Trophoblast cell (in vitro differentiated cells and primary cell): ENCODE measurements around the gene CSPG5.
A peak's percentile ranks its signal among the peaks of the same experiment; 100 is the strongest.

Source experiments
- DNase-seq, 2 donors: peaks; one replicate each; pipeline ENCODE4 v3.0.0-alpha.2; 2016
- H2AFZ ChIP-seq: 2 replicates; pipeline ENCODE4 v1.6.1; 2013; ENCODE audit warnings: low read length, moderate library complexity, mild to moderate bottlenecking; ENCODE audit not compliant: insufficient read depth, poor library complexity
- H2AK5ac ChIP-seq: 2 replicates; pipeline ENCODE4 v1.6.1; 2013; ENCODE audit warnings: mild to moderate bottlenecking, low read length
- H2BK120ac ChIP-seq: 2 replicates; pipeline ENCODE4 v1.6.1; 2013; ENCODE audit warnings: low read length, mild to moderate bottlenecking, moderate library complexity; ENCODE audit not compliant: insufficient read depth, poor library complexity
- H2BK12ac ChIP-seq: 2 replicates; pipeline ENCODE4 v1.6.1; 2013; ENCODE audit warnings: mild to moderate bottlenecking, low read length, moderate library complexity
- H2BK5ac ChIP-seq: 2 replicates; pipeline ENCODE4 v1.6.1; 2013; ENCODE audit warnings: low read length, low read depth, moderate library complexity, mild to moderate bottlenecking; ENCODE audit not compliant: poor library complexity
- H3K14ac ChIP-seq: 2 replicates; pipeline ENCODE4 v1.6.1; 2013; ENCODE audit warnings: mild to moderate bottlenecking, low read length
- H3K18ac ChIP-seq: 2 replicates; pipeline ENCODE4 v1.6.1; 2013; ENCODE audit warnings: mild to moderate bottlenecking, low read length
- H3K23ac ChIP-seq: 2 replicates; pipeline ENCODE4 v1.6.1; 2013; ENCODE audit warnings: low read length
- H3K27ac ChIP-seq: 2 replicates; pipeline ENCODE4 v1.5.1; 2013; ENCODE audit warnings: low read depth, mild to moderate bottlenecking, inconsistent platforms, low read length, moderate library complexity
- H3K27me3 ChIP-seq: 2 replicates; pipeline ENCODE4 v1.6.1; 2013; ENCODE audit warnings: inconsistent platforms, mild to moderate bottlenecking, low read length, moderate library complexity; ENCODE audit not compliant: insufficient read depth
- H3K36me3 ChIP-seq, 2 experiments: 1 replicate in 1 of 2; 2 replicates in 1 of 2; pipeline ENCODE4 v1.6.1; 2013; ENCODE audit warnings: low read length in 2 of 2, mild to moderate bottlenecking in 2 of 2, moderate library complexity in 1 of 2; ENCODE audit not compliant: insufficient read depth in 2 of 2, control insufficient read depth in 1 of 2
- H3K4ac ChIP-seq: 2 replicates; pipeline ENCODE4 v1.6.1; 2013; ENCODE audit warnings: low read depth, mild to moderate bottlenecking, low read length, moderate library complexity
- H3K4me1 ChIP-seq, 2 experiments: 1 replicate in 1 of 2; 2 replicates in 1 of 2; pipeline ENCODE4 v1.6.1; 2013; ENCODE audit warnings: low read length in 2 of 2, mild to moderate bottlenecking in 2 of 2, moderate library complexity in 1 of 2; ENCODE audit not compliant: insufficient read depth in 2 of 2, control insufficient read depth in 1 of 2
- H3K4me2 ChIP-seq: 2 replicates; pipeline ENCODE4 v1.6.1; 2013; ENCODE audit warnings: inconsistent platforms, mild to moderate bottlenecking, low read length, moderate library complexity
- H3K4me3 ChIP-seq: 2 replicates; pipeline ENCODE4 v1.5.1; 2013; ENCODE audit warnings: mild to moderate bottlenecking, low read depth, low read length, inconsistent platforms
- H3K79me1 ChIP-seq: one replicate; pipeline ENCODE4 v1.6.1; 2013; ENCODE audit warnings: low read length
- H3K79me2 ChIP-seq: 2 replicates; pipeline ENCODE4 v1.6.1; 2013; ENCODE audit warnings: low read length, mild to moderate bottlenecking; ENCODE audit not compliant: control insufficient read depth, insufficient read depth, poor library complexity
- H3K9ac ChIP-seq: 2 replicates; pipeline ENCODE4 v1.6.1; 2013; ENCODE audit warnings: mild to moderate bottlenecking, low read length
- H3K9me3 ChIP-seq: 2 replicates; pipeline ENCODE4 v1.6.1; 2013; ENCODE audit warnings: low read depth, mild to moderate bottlenecking, control low read depth, inconsistent platforms, low read length; ENCODE audit not compliant: insufficient read depth
- H4K12ac ChIP-seq: 2 replicates; pipeline ENCODE4 v1.6.1; 2013; ENCODE audit warnings: low read depth, mild to moderate bottlenecking, low read length, moderate library complexity
- H4K8ac ChIP-seq: 2 replicates; pipeline ENCODE4 v1.6.1; 2013; ENCODE audit warnings: low read depth, mild to moderate bottlenecking, low read length, moderate library complexity
- H4K91ac ChIP-seq: one replicate; pipeline ENCODE4 v1.6.1; 2013; ENCODE audit warnings: low read depth, mild to moderate bottlenecking, low read length, moderate library complexity
- WGBS: extraction: QIAGEN DNeasy Blood & Tissue Kit; methylation state at CpG from one replicate; pipeline ENCODE4 v1.1.7; 2013; ENCODE audit warnings: missing lambda C conversion rate; ENCODE audit not compliant: insufficient read length, insufficient coverage; ENCODE audit errors: extremely low coverage; 5-methylcytosine and 5-hydroxymethylcytosine counted together

Gene CSPG5

DNA sequence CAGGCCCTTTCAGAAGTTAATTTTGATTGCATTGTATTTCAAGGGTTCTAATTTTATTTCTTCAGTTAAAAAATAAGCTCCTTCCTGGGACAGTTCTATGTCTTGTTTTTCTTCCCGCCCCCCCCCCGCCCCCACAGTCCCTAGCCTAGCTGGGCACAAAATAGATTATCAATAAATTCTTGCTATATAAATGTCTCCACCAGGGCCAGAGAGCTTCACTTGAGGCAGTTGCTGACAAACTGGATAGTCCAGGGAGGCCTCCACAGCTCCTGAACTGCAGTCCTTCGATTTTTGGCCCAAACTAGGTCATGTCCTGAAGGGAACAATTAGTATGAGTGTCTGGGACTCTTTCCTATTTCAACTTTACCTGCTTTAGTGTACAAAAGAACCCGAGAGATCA, 9.9 kb upstream of the CSPG5 start:
- no peak overlapping the region for H4K12ac ChIP-seq
- no peaks in the 10 kb centered on the region for H3K9me3 ChIP-seq
- no peak overlapping the region for H3K9ac ChIP-seq
- no peak overlapping the region for H3K18ac ChIP-seq
- no peak overlapping the region for H2AFZ ChIP-seq
- H3K79me2 ChIP-seq, result no peaks in the 10 kb centered on the region
- H3K27me3 ChIP-seq, result no peaks in the 10 kb centered on the region
- DNase-seq, result no peak
- H3K4me1 ChIP-seq, result no peaks in the 10 kb centered on the region
- H4K8ac ChIP-seq, result no peak overlapping the region
- H3K4ac ChIP-seq, result no peak overlapping the region
- H3K79me1 ChIP-seq, result no peaks in the 10 kb centered on the region
- WGBS, result no CpG with 5 or more reads among the region's 4 CpGs
- H2BK5ac ChIP-seq, result no peak overlapping the region
- no peak overlapping the region for H3K23ac ChIP-seq
- H4K91ac ChIP-seq, result no peak overlapping the region
- no peak overlapping the region for H2AK5ac ChIP-seq
- no peak overlapping the region for H3K14ac ChIP-seq
- no peak overlapping the region for H3K4me3 ChIP-seq
- H3K36me3 ChIP-seq, result peaks cover 20 to 41% of the 10 kb centered on the region in 2 experiments
- no peak overlapping the region for H2BK12ac ChIP-seq
- no peak overlapping the region for H2BK120ac ChIP-seq
- no peak overlapping the region for H3K4me2 ChIP-seq
- H3K27ac ChIP-seq, result no peak overlapping the region

DNA sequence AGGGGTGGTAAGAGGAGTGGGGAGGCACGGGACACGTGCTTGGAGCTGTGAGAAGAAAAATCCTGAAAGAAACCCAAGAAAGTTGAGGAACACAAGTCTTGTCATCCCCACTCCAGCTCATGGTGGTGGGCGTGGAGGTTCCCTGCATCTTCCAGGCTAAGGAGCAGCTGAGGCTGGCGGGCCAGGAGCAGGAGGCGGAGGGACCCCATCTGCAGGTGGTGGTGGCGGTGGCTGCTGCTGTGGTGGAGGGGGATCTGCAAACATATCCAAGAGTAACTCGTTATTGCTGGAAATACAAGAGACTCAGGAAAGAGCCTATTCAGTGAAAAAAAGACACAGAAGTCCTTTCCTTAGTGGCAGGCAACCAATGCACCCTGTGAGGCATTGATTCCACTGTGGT, 9.4 kb upstream of the CSPG5 start:
- Histone ChIP-seq H2BK120ac (no peak overlapping the region), H3K79me2 (no peaks in the 10 kb centered on the region), H3K9me3 (no peaks in the 10 kb centered on the region), H3K9ac (no peak overlapping the region), H3K27me3 (no peaks in the 10 kb centered on the region), H3K4ac (no peak overlapping the region), H3K23ac (no peak overlapping the region), H4K91ac (no peak overlapping the region), H2AK5ac (no peak overlapping the region), H3K14ac (no peak overlapping the region), H3K4me1 (no peaks in the 10 kb centered on the region), H2BK5ac (no peak overlapping the region), H3K4me2 (no peak overlapping the region), H3K18ac (no peak overlapping the region), H3K79me1 (no peaks in the 10 kb centered on the region), H3K4me3 (no peak overlapping the region), H4K8ac (no peak overlapping the region), H3K27ac (no peak overlapping the region), H3K36me3 (peaks cover 18 to 39% of the 10 kb centered on the region in 2 experiments), H4K12ac (no peak overlapping the region), H2AFZ (no peak overlapping the region), H2BK12ac (no peak overlapping the region)
- no CpG with 5 or more reads among the region's 7 CpGs for WGBS
- no peak for DNase-seq

DNA sequence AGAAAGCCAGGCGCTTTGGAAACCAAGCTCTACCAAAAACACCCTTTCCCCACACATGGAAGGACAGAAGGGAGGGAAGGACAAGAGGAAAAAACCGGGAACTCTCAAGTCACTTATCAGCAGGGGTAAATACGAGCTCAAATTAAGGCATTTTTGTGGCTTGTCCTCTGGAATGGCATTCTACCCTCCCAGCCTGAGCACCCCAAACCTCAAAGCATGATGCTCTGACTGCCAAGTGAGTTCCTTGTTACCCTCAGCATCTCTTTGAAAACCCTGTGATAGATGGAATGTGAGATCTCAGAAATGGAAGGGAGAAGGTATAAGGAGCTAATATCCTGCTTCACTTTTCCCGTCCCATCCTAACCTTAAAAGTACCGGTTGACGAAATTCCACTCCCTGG, 8.1 kb upstream of the CSPG5 start:
- Histone ChIP-seq H4K8ac (no peak overlapping the region), H3K9me3 (no peaks in the 10 kb centered on the region), H3K27ac (no peak overlapping the region), H2BK5ac (no peak overlapping the region), H3K36me3 (peaks cover 14 to 39% of the 10 kb centered on the region in 2 experiments), H3K4me1 (no peaks in the 10 kb centered on the region), H4K91ac (no peak overlapping the region), H2BK120ac (no peak overlapping the region), H3K27me3 (no peaks in the 10 kb centered on the region), H3K79me1 (no peaks in the 10 kb centered on the region), H3K4ac (no peak overlapping the region), H3K4me3 (no peak overlapping the region), H2BK12ac (no peak overlapping the region), H3K18ac (no peak overlapping the region), H2AFZ (no peak overlapping the region), H4K12ac (no peak overlapping the region), H2AK5ac (no peak overlapping the region), H3K9ac (no peak overlapping the region), H3K4me2 (no peak overlapping the region), H3K23ac (no peak overlapping the region), H3K14ac (no peak overlapping the region), H3K79me2 (no peaks in the 10 kb centered on the region)
- WGBS, result no CpG with 5 or more reads among the region's 6 CpGs
- no peak for DNase-seq

DNA sequence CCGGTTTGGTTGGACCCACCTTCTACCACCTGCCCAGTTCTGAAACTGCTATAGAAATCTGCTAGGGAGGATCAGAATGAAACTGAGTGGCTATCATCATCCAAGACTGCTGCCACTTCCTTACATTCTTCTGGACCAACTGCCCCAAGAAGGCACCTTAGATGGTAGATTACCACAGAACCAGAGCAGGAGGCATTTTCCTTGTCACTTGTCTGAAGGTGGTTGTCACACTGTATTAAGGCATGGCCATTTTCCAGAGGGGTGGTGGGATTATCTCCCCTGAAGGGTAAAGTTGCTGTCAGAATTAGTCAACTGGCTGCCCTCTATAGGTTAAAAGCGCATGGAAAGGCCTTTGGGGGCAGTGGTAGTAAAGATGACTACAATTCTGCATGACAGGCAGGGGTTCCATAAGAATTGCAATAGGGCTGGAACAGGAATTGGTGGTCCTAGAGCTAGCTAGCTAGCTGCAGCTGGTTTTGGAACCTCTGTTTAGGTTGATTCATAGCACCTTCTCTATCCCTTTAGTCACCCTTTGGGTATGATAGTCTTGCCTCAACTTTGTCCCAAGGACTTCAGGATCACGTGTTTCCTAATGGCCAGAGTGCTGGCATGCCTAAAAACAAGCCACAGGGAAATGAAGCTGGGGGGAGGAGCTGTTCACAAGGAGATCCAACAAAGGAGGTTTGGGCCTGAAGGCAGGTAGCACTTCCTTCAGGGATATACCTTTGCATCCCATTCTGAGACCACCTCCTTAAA, 4.8 kb upstream of the CSPG5 start:
- H3K9me3 ChIP-seq, result no peaks in the 10 kb centered on the region
- H3K4me2 ChIP-seq, result no peak overlapping the region
- no peak overlapping the region for H2AK5ac ChIP-seq
- no peak overlapping the region for H3K23ac ChIP-seq
- peaks cover 2% of the 10 kb centered on the region in 2 experiments for H3K4me1 ChIP-seq
- H3K4me3 ChIP-seq, result no peak overlapping the region
- no peak overlapping the region for H3K18ac ChIP-seq
- H4K12ac ChIP-seq, result no peak overlapping the region
- no peak overlapping the region for H4K8ac ChIP-seq
- H3K36me3 ChIP-seq, result peaks cover 7 to 24% of the 10 kb centered on the region in 2 experiments
- no peak overlapping the region for H3K27ac ChIP-seq
- H3K4ac ChIP-seq, result no peak overlapping the region
- no peaks in the 10 kb centered on the region for H3K79me2 ChIP-seq
- peak in 1 of 2 donors; percentile 18 for DNase-seq
- H3K14ac ChIP-seq, result no peak overlapping the region
- H3K79me1 ChIP-seq, result no peaks in the 10 kb centered on the region
- no peak overlapping the region for H4K91ac ChIP-seq
- H2BK12ac ChIP-seq, result no peak overlapping the region
- H2BK120ac ChIP-seq, result no peak overlapping the region
- no peak overlapping the region for H2AFZ ChIP-seq
- no CpG with 5 or more reads among the region's 3 CpGs for WGBS
- H3K9ac ChIP-seq, result no peak overlapping the region
- H2BK5ac ChIP-seq, result no peak overlapping the region
- H3K27me3 ChIP-seq, result peaks cover 20% of the 10 kb centered on the region
